Measurements from ENCODE around the gene LGALS1. TPM values are rescaled to one million over a fixed set of nuclear protein-coding genes. Genes with fewer than 3 reads are reported as not detected.

Gene LGALS1
- total RNA-seq, result 1,000 to 10,000 TPM; 2,452 to 3,056 (median 2,775) TPM

DNA sequence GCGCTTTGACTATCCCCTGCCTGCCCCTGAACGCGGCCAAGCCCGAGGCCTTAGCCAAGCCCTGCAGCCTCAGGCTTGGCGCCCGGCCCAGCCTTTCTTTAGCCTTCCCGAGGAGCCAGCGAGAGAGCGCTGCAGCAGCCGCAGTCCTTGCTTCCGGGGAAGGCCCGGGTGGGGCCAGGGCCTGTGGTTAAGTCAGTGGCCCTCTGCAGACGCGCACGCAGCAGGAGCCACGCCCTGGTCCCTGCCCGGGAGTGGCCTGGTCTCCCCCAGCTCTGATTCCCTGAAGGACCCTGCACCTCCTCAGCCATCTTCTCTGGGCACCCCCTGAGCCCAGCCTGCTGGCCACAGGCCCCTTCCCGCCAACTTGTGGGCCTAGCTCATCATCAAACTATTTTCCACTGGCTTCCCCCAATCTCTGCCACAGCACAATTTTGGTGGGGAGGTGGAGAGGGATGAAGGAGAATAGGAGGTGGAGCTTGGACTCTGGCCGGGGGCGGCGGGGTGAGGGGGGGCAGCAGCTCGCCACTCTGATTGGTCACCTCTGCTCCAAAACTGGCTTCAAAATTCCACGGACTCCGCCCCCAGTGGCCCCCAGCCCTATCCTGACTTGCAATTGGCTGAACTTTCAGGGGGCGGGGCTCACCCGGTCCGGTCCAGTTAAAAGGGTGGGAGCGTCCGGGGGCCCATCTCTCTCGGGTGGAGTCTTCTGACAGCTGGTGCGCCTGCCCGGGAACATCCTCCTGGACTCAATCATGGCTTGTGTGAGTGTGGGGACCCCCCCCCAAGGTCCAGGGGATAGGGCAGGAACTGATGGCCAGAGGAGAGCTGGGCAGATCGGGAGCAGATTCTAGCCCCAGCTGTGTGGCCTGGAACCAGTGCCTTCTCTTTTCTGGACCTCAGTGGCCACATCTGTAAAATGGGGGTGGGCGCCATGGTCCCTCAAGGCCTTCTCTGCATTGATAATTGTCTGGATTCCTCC, at the start of gene LGALS1:
Gene LGALS1 (plus strand): TSS at position 686 of the 979 bp plus-strand sequence. CDS start 67 bp downstream, at position 753.
- TF ChIP-seq, protein P1, sequence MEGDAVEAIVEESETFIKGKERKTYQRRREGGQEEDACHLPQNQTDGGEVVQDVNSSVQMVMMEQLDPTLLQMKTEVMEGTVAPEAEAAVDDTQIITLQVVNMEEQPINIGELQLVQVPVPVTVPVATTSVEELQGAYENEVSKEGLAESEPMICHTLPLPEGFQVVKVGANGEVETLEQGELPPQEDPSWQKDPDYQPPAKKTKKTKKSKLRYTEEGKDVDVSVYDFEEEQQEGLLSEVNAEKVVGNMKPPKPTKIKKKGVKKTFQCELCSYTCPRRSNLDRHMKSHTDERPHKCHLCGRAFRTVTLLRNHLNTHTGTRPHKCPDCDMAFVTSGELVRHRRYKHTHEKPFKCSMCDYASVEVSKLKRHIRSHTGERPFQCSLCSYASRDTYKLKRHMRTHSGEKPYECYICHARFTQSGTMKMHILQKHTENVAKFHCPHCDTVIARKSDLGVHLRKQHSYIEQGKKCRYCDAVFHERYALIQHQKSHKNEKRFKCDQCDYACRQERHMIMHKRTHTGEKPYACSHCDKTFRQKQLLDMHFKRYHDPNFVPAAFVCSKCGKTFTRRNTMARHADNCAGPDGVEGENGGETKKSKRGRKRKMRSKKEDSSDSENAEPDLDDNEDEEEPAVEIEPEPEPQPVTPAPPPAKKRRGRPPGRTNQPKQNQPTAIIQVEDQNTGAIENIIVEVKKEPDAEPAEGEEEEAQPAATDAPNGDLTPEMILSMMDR (IDR thresholded peaks at IDR 0.05; ENCODE audit: low read depth), result no peak

DNA sequence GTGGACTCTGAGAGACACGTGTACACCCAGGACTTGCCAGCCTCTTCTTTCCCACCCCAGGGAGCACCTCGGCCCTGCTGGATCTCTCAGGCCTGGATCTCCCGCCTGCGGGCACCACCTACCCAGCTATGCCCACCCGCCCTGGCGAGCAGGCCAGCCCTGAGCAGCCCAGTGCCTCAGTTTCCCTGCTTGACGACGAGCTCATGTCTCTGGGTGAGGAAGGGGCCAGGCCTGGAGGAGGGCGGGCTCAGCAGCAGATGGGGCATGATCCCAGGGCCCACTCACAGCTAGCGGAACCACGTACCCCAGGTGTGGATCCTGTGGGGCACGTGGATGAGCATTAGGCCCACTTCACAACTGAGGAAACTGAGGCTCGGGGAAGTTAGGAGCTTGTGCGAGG, 49.7 kb upstream of the LGALS1 start:
- TF ChIP-seq, protein P1 (IDR thresholded peaks at IDR 0.05; ENCODE audit: low read depth), result no peak

DNA sequence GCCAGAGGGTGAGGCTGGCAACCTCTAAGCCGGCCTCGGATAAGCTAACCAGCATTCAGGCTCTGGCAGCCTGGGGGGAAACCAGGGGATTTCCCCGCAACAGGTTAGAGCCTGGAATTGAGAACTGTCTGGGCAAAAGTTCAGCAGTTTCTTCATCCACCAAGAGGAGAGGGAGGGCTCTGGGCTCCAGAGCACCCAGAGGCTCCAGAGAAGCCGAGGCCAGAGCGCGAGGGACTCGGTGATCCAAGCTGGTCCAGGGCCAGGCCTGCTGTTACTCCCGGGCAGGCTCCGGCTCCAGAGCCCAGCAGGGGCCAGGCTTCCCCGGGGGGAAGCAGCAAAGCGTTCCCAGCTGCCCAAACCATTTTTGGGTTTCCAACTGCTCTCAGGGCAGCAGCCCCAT, 49.3 kb upstream of the LGALS1 start:
- TF ChIP-seq, protein P1 (IDR thresholded peaks at IDR 0.05; ENCODE audit: low read depth), result no peak

DNA sequence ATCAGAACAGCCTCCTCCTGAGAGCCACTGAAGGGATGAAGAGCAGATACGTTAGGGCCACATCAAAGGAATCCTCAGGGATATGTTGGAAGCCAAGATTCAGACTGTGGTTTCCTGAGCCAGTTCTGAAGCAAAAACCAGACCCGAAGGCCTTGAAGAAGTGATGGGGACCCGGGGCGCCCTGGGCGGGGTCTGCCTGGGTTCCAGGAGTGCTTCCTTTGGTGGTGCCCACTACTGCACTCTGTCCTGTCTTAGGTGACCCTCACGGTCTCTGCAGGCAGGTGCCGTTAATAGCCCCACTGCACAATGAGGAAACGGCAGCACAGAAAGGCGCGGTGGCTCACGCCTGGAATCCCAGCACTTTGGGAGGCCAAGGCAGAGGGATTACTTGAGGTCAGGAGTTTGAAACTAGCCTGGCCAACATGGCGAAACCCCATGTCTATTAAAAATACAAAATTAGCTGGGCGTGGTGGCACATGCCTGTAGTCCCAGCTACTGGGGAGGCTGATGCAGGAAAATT, 48.8 kb upstream of the LGALS1 start:
- TF ChIP-seq, protein P1 (IDR thresholded peaks at IDR 0.05; ENCODE audit: low read depth), result no peak

DNA sequence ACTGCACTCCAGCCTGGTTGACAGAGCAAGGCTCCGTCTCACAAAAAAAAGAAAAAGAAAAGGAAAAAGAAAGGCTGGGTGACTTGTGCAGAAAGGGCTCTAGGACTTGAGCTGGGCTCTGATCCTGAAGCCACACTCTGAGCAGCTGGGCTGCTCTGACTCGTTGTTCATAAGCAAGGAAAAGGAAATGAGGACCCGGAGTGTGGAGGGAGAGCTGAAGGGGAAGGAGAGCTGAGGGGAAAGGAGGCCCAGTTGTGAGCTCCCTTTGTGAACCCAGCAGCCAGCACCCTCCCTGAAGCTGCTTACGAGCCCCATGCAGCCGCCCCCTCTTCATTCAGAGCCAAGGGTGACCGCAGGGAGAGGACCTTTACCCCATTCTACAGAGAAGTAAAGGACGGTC, 48.3 kb upstream of the LGALS1 start:
- TF ChIP-seq, protein P1 (IDR thresholded peaks at IDR 0.05; ENCODE audit: low read depth), result no peak

DNA sequence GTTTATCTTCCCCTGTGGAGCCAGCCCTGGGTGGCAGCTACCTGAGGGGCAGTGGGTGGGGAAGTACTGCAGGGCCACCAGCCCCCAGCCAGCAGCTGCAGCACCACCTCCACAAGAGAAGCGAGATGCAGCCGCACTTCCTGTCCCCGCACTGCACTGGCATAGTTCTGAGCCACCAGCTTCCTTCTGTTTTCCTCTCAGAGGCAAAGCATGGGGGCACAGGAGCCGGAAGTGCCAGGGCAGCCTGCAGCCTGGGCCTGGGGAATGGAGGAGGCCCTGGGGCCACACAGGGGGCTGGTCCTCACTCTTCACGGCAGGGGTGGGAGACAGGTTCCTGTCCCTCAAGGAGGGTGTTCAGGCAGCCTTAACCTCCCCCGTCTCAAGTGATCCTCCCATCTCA, 47.9 kb upstream of the LGALS1 start:
- TF ChIP-seq, protein P1 (IDR thresholded peaks at IDR 0.05; ENCODE audit: low read depth), result no peak

DNA sequence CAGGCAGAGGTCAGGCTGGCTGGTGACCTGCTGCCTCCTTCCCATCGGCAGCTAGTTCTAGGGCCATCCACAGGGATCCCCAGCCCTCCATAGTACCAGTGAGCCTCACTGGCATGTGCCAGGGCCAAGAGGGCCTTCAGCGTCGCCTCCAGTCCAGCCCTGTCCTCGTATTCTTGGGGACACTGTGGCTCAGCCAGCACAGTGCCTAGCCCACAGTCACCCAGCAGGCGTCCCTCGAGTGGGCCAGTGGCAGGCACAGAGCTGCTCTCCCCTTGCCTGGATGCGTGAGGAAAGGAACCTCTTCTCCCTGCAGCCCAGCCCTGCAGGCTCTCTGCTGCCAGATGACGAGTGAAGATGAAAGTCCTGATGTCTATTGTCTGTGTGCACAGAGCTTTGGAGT, 46.6 kb upstream of the LGALS1 start:
- TF ChIP-seq, protein P1 (IDR thresholded peaks at IDR 0.05; ENCODE audit: low read depth), result no peak
